ENCODE results near the gene SCAMP1. TPM values are rescaled to one million over a fixed set of nuclear protein-coding genes. Genes with fewer than 3 reads are reported as not detected.

The SCAMP1 gene, protein sequence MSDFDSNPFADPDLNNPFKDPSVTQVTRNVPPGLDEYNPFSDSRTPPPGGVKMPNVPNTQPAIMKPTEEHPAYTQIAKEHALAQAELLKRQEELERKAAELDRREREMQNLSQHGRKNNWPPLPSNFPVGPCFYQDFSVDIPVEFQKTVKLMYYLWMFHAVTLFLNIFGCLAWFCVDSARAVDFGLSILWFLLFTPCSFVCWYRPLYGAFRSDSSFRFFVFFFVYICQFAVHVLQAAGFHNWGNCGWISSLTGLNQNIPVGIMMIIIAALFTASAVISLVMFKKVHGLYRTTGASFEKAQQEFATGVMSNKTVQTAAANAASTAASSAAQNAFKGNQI
- polyA plus RNA-seq, result 27.3 TPM
- long read RNA-seq, donor 1, full-length matches to known transcripts, result 4 of 4 reads
- long read RNA-seq, donor 1, partial matches to known transcripts, result 0 of 4 reads
- long read RNA-seq, donor 1, other reads (novel, unspliced or antisense), result 0 of 4 reads
- long read RNA-seq, donor 2, full-length matches to known transcripts, result 4 of 4 reads
- long read RNA-seq, donor 2, partial matches to known transcripts, result 0 of 4 reads
- long read RNA-seq, donor 2, other reads (novel, unspliced or antisense), result 0 of 4 reads
- long read RNA-seq, donor 3, full-length matches to known transcripts, result 16 of 31 reads
- long read RNA-seq, donor 3, partial matches to known transcripts, result 8 of 31 reads
- long read RNA-seq, donor 3, other reads (novel, unspliced or antisense), result 7 of 31 reads
- long read RNA-seq, donor 4, full-length matches to known transcripts, result 1 of 1 reads
- long read RNA-seq, donor 4, partial matches to known transcripts, result 0 of 1 reads
- long read RNA-seq, donor 4, other reads (novel, unspliced or antisense), result 0 of 1 reads
- long read RNA-seq, donor 5, full-length matches to known transcripts, result 3 of 3 reads
- long read RNA-seq, donor 5, partial matches to known transcripts, result 0 of 3 reads
- long read RNA-seq, donor 5, other reads (novel, unspliced or antisense), result 0 of 3 reads
- long read RNA-seq, donor 6, full-length matches to known transcripts, result 12 of 12 reads
- long read RNA-seq, donor 6, partial matches to known transcripts, result 0 of 12 reads
- long read RNA-seq, donor 6, other reads (novel, unspliced or antisense), result 0 of 12 reads
- long read RNA-seq, donor 7, full-length matches to known transcripts, result 3 of 3 reads
- long read RNA-seq, donor 7, partial matches to known transcripts, result 0 of 3 reads
- long read RNA-seq, donor 7, other reads (novel, unspliced or antisense), result 0 of 3 reads
- long read RNA-seq, donor 8, full-length matches to known transcripts, result 14 of 14 reads
- long read RNA-seq, donor 8, partial matches to known transcripts, result 0 of 14 reads
- long read RNA-seq, donor 8, other reads (novel, unspliced or antisense), result 0 of 14 reads
- long read RNA-seq, donor 9, full-length matches to known transcripts, result 3 of 3 reads
- long read RNA-seq, donor 9, partial matches to known transcripts, result 0 of 3 reads
- long read RNA-seq, donor 9, other reads (novel, unspliced or antisense), result 0 of 3 reads
- long read RNA-seq, donor 10, full-length matches to known transcripts, result 10 of 28 reads
- long read RNA-seq, donor 10, partial matches to known transcripts, result 18 of 28 reads
- long read RNA-seq, donor 10, other reads (novel, unspliced or antisense), result 0 of 28 reads
- long read RNA-seq, donor 11, full-length matches to known transcripts, result 5 of 5 reads
- long read RNA-seq, donor 11, partial matches to known transcripts, result 0 of 5 reads
- long read RNA-seq, donor 11, other reads (novel, unspliced or antisense), result 0 of 5 reads

DNA sequence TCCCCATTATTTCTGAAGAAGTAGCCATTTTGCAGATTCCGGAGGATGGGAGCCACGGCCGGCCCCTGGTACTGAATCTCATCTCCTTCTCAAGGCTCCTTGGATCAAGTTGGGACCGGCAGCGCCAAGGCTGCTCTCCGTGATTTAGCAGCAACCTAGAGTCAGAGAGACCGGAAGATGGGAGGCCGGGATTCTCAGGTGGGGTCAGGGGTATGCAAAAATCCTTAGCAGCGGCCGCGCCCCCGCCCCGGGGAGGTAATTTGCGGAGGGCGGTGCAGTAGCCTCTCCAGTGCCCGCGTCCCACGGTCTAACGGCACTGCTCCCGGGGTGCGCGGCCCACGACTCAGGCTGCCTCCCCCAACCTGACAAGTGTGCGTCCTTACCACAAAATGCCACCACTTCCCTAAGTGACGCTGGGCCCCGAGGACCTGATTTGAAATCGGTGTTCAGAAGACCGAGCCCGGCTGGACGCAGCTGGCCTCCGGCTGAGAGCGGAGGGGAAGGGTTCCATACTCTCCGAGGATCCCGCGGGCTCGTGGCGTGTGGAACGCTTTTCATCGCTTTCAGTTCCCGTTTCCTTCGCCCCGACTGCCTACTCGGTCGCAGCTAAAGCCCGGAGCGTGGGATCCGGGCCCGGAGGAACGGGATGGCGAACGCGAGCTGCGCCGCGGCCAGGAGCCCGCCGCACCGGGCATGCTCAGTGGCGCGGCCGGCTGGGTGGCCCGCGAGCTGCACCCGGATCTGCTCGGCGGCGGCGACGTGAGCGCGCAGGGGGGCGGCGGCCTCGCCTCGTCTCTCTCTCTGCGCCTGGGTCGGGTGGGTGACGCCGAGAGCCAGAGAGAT, at the start of gene SCAMP1:
SCAMP1 (plus strand) TSS at position 787 of the 843 bp plus-strand sequence; CDS start at position 842, 55 bp downstream.
- no peaks in the 10 kb centered on the region for H3K4me1 ChIP-seq (ENCODE audit: control insufficient read depth, insufficient read depth, low read length)

GRCh38 chr5:78317515-78317914, 42.9 kb upstream of the SCAMP1 start:
- no peaks in the 10 kb centered on the region for H3K4me1 ChIP-seq (ENCODE audit: control insufficient read depth, insufficient read depth, low read length)
- no peaks in the 10 kb centered on the region for H3K36me3 ChIP-seq (ENCODE audit: control insufficient read depth, insufficient read depth, low read length)
- H3K27me3 ChIP-seq (ENCODE audit: control insufficient read depth, insufficient read depth, low read length), result no peaks in the 10 kb centered on the region
- H3K9me3 ChIP-seq (ENCODE audit: control insufficient read depth, low read depth, low read length), result no peaks in the 10 kb centered on the region
- H3K27ac ChIP-seq (ENCODE audit: low read length), result no peak overlapping the region
- DNase-seq, result no peak
- no CpG with 5 or more reads among the region's 5 CpGs for WGBS (ENCODE audit: insufficient coverage, low lambda C conversion rate)
- no peak overlapping the region for H3K4me3 ChIP-seq (ENCODE audit: low read length)

More for the DNA sequence above, at the start of gene SCAMP1:
- peaks cover 7% of the 10 kb centered on the region for H3K36me3 ChIP-seq (ENCODE audit: control insufficient read depth, insufficient read depth, low read length)
- H3K4me3 ChIP-seq (ENCODE audit: low read length), result peak within 1 kb of the TSS; percentile 99
- DNase-seq, result peak; percentile 94 to 97
- H3K27me3 ChIP-seq (ENCODE audit: control insufficient read depth, insufficient read depth, low read length), result no peaks in the 10 kb centered on the region
- H3K27ac ChIP-seq (ENCODE audit: low read length), result peak within 1 kb of the TSS; percentile 97
- no CpG with 5 or more reads among the region's 79 CpGs for WGBS (ENCODE audit: insufficient coverage, low lambda C conversion rate)
- H3K9me3 ChIP-seq (ENCODE audit: control insufficient read depth, low read depth, low read length), result peaks cover 4% of the 10 kb centered on the region

GRCh38 chr5:78318337-78318736, 42.1 kb upstream of the SCAMP1 start:
- H3K27me3 ChIP-seq (ENCODE audit: control insufficient read depth, insufficient read depth, low read length), result no peaks in the 10 kb centered on the region
- H3K4me3 ChIP-seq (ENCODE audit: low read length), result no peak overlapping the region
- 100% methylated on average over 3 of the region's 3 CpGs for WGBS (ENCODE audit: insufficient coverage, low lambda C conversion rate)
- H3K27ac ChIP-seq (ENCODE audit: low read length), result no peak overlapping the region
- no peaks in the 10 kb centered on the region for H3K36me3 ChIP-seq (ENCODE audit: control insufficient read depth, insufficient read depth, low read length)
- H3K9me3 ChIP-seq (ENCODE audit: control insufficient read depth, low read depth, low read length), result no peaks in the 10 kb centered on the region
- DNase-seq, result no peak
- H3K4me1 ChIP-seq (ENCODE audit: control insufficient read depth, insufficient read depth, low read length), result no peaks in the 10 kb centered on the region

- Histone ChIP-seq H3K36me3 (ENCODE audit: control insufficient read depth, insufficient read depth, low read length) (no peaks in the 10 kb centered on the region), H3K27ac (ENCODE audit: low read length) (no peak overlapping the region), H3K4me3 (ENCODE audit: low read length) (no peak overlapping the region), H3K4me1 (ENCODE audit: control insufficient read depth, insufficient read depth, low read length) (no peaks in the 10 kb centered on the region), H3K27me3 (ENCODE audit: control insufficient read depth, insufficient read depth, low read length) (no peaks in the 10 kb centered on the region), H3K9me3 (ENCODE audit: control insufficient read depth, low read depth, low read length) (no peaks in the 10 kb centered on the region)
- no peak for DNase-seq
- 48% methylated on average over 2 of the region's 2 CpGs for WGBS (ENCODE audit: insufficient coverage, low lambda C conversion rate)
Measured at GRCh38 chr5:78320401-78320800, 40.0 kb upstream of the SCAMP1 start.

DNA sequence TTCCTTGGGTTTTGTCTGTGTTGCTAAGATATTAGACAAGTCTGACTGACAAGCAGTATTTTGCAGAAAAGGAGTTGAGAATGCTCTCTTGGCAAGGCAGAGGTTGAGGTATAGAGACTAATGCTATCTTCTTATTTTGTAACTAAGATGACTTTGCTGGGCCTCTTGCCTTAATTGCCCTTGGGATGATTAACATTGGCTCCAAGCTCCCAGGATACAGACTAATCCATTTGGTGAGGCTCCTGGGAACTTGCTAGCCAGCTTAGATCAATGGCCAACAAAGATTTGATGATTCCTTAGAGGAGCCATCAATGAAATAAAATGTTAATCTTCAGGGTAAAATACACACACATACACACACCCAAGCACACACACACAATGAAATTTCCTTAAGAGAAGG, 37.2 kb upstream of the SCAMP1 start:
- Histone ChIP-seq H3K27ac (ENCODE audit: low read length) (no peak overlapping the region), H3K9me3 (ENCODE audit: control insufficient read depth, low read depth, low read length) (no peaks in the 10 kb centered on the region), H3K4me3 (ENCODE audit: low read length) (no peak overlapping the region), H3K36me3 (ENCODE audit: control insufficient read depth, insufficient read depth, low read length) (no peaks in the 10 kb centered on the region), H3K27me3 (ENCODE audit: control insufficient read depth, insufficient read depth, low read length) (no peaks in the 10 kb centered on the region), H3K4me1 (ENCODE audit: control insufficient read depth, insufficient read depth, low read length) (no peaks in the 10 kb centered on the region)
- DNase-seq, result no peak

GRCh38 chr5:78326930-78327329, 33.5 kb upstream of the SCAMP1 start:
- no peaks in the 10 kb centered on the region for H3K9me3 ChIP-seq (ENCODE audit: control insufficient read depth, low read depth, low read length)
- WGBS (ENCODE audit: insufficient coverage, low lambda C conversion rate), result 90% methylated on average over 2 of the region's 3 CpGs
- no peak for DNase-seq
- no peak overlapping the region for H3K4me3 ChIP-seq (ENCODE audit: low read length)
- no peaks in the 10 kb centered on the region for H3K4me1 ChIP-seq (ENCODE audit: control insufficient read depth, insufficient read depth, low read length)
- H3K27me3 ChIP-seq (ENCODE audit: control insufficient read depth, insufficient read depth, low read length), result no peaks in the 10 kb centered on the region
- H3K36me3 ChIP-seq (ENCODE audit: control insufficient read depth, insufficient read depth, low read length), result no peaks in the 10 kb centered on the region
- no peak overlapping the region for H3K27ac ChIP-seq (ENCODE audit: low read length)

- H3K4me3 ChIP-seq (ENCODE audit: low read length), result no peak overlapping the region
- no peaks in the 10 kb centered on the region for H3K4me1 ChIP-seq (ENCODE audit: control insufficient read depth, insufficient read depth, low read length)
- no peaks in the 10 kb centered on the region for H3K9me3 ChIP-seq (ENCODE audit: control insufficient read depth, low read depth, low read length)
- DNase-seq, result no peak
- no peaks in the 10 kb centered on the region for H3K27me3 ChIP-seq (ENCODE audit: control insufficient read depth, insufficient read depth, low read length)
- no CpG with 5 or more reads among the region's 6 CpGs for WGBS (ENCODE audit: insufficient coverage, low lambda C conversion rate)
- no peaks in the 10 kb centered on the region for H3K36me3 ChIP-seq (ENCODE audit: control insufficient read depth, insufficient read depth, low read length)
- H3K27ac ChIP-seq (ENCODE audit: low read length), result no peak overlapping the region
Measured at GRCh38 chr5:78327761-78328510, 32.5 kb upstream of the SCAMP1 start.

DNA sequence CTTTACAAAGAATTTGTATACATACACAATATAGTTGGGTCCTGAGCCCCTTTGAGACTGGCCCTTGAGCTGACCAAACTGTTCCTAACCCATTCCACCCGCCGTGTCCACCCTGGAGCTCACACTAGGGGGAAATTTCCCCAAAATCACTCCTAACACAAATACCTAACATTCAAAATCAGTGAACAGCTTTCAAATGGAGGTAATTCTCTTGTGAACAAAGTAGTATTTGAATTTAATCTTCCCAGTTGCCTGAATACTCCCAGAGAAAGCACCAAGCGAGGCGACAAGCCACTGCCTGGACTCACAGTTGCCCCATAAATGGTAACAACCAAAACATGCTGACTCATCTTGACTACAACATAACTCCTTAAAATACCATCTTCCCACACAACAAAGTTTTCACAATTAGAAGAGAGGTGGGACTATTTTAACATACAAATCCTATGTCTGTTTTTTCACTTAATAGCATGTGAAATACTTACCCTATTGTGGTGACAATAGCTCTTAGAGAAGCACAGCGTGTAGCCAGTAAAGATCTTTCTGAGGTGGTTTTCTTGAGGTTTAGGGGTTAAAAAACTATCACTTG, 31.7 kb upstream of the SCAMP1 start:
- WGBS (ENCODE audit: insufficient coverage, low lambda C conversion rate), result no CpG with 5 or more reads among the region's 5 CpGs
- H3K27ac ChIP-seq (ENCODE audit: low read length), result no peak overlapping the region
- H3K4me3 ChIP-seq (ENCODE audit: low read length), result no peak overlapping the region
- no peaks in the 10 kb centered on the region for H3K27me3 ChIP-seq (ENCODE audit: control insufficient read depth, insufficient read depth, low read length)
- no peaks in the 10 kb centered on the region for H3K36me3 ChIP-seq (ENCODE audit: control insufficient read depth, insufficient read depth, low read length)
- DNase-seq, result no peak
- no peaks in the 10 kb centered on the region for H3K9me3 ChIP-seq (ENCODE audit: control insufficient read depth, low read depth, low read length)
- no peaks in the 10 kb centered on the region for H3K4me1 ChIP-seq (ENCODE audit: control insufficient read depth, insufficient read depth, low read length)
